ENCODE results near the gene OR5K4. TPM values are rescaled to one million over a fixed set of nuclear protein-coding genes. Genes with fewer than 3 reads are reported as not detected.

Gene OR5K4
- total and polyA plus RNA-seq, 9 of the 15 experiments (the other 6 are each of a cell fraction or from before 2014, with no cell fraction given), result not detected

- no peak overlapping the region for H3K9ac ChIP-seq (ENCODE audit: insufficient read depth in 1 of 2, low read depth in 2 of 2, low read length in 2 of 2)
- intact Hi-C loops (cut with micrococcal nuclease) (no loop called here), in situ Hi-C loops (cut with MboI) (no loop called here)
- no CpG with 5 or more reads among the region's 1 CpG for WGBS (ENCODE audit: insufficient coverage, low coverage, missing lambda C conversion rate)
- H3K9me3 ChIP-seq (replicated peaks; ENCODE audit: control insufficient read depth, insufficient read depth, low read depth, low read length), result no peaks in the 10 kb centered on the region
- H3K36me3 ChIP-seq (ENCODE audit: control insufficient read depth, insufficient read depth, low read length), result no peaks in the 10 kb centered on the region
- no peaks in the 10 kb centered on the region for H3K4me1 ChIP-seq (replicated peaks in 1 of 2; ENCODE audit: control insufficient read depth in 2 of 2, insufficient read depth in 2 of 2, low read length in 2 of 2)
- no peak overlapping the region for H2AFZ ChIP-seq (ENCODE audit: low read depth, low read length)
- H4K20me1 ChIP-seq (replicated peaks; ENCODE audit: control insufficient read depth, insufficient read depth, low read length), result no peaks in the 10 kb centered on the region
- H3K79me2 ChIP-seq (ENCODE audit: control insufficient read depth, insufficient read depth, low read length), result no peaks in the 10 kb centered on the region
- H3K9me1 ChIP-seq (ENCODE audit: control insufficient read depth, insufficient read depth, low read length), result no peaks in the 10 kb centered on the region
- no peak overlapping the region for H3K4me3 ChIP-seq
- DNase-seq (ENCODE audit: extremely low read depth in 1 of 4, low spot score in 3 of 4) (no peak), ATAC-seq (no peak), FAIRE-seq (no peak)
- no peak overlapping the region for H3K27ac ChIP-seq (ENCODE audit: extremely low read depth, low read depth, low read length)
- no peak overlapping the region for H3K4me2 ChIP-seq (ENCODE audit: insufficient read depth, low read length)
- ChIA-PET POLR2A (no interaction called here), CTCF (ENCODE audit: low intra/inter-chr PET ratio) (no interaction called here)
- TF ChIP-seq PCBP1 (IDR thresholded peaks at IDR 0.05; ENCODE audit: low read depth, low read length, poor library complexity, severe bottlenecking), result peak; percentile 33
- TF ChIP-seq OTX1 (CRISPR knock-in tag; IDR thresholded peaks at IDR 0.05), result no peak
- H3K27me3 ChIP-seq (ENCODE audit: control insufficient read depth in 2 of 2, insufficient read depth in 2 of 2, low read length in 2 of 2), result no peaks in the 10 kb centered on the region
- no TSS peak for BruUV-seq (replicated peaks)
Observed at GRCh38 chr3:98372445-98372844, 18.8 kb downstream of the OR5K4 start.

- Histone ChIP-seq H3K4me3 (no peak overlapping the region), H3K36me3 (ENCODE audit: control insufficient read depth, insufficient read depth, low read length) (no peaks in the 10 kb centered on the region), H4K20me1 (replicated peaks; ENCODE audit: control insufficient read depth, insufficient read depth, low read length) (no peaks in the 10 kb centered on the region), H3K9me3 (replicated peaks; ENCODE audit: control insufficient read depth, insufficient read depth, low read depth, low read length) (no peaks in the 10 kb centered on the region), H3K79me2 (ENCODE audit: control insufficient read depth, insufficient read depth, low read length) (no peaks in the 10 kb centered on the region), H3K4me2 (ENCODE audit: insufficient read depth, low read length) (no peak overlapping the region), H3K4me1 (replicated peaks in 1 of 2; ENCODE audit: control insufficient read depth in 2 of 2, insufficient read depth in 2 of 2, low read length in 2 of 2) (no peaks in the 10 kb centered on the region), H3K27ac (ENCODE audit: extremely low read depth, low read depth, low read length) (no peak overlapping the region), H2AFZ (ENCODE audit: low read depth, low read length) (no peak overlapping the region), H3K9ac (ENCODE audit: insufficient read depth in 1 of 2, low read depth in 2 of 2, low read length in 2 of 2) (no peak overlapping the region), H3K27me3 (ENCODE audit: control insufficient read depth in 2 of 2, insufficient read depth in 2 of 2, low read length in 2 of 2) (no peaks in the 10 kb centered on the region), H3K9me1 (ENCODE audit: control insufficient read depth, insufficient read depth, low read length) (no peaks in the 10 kb centered on the region)
- DNase-seq (ENCODE audit: extremely low read depth in 1 of 4, low spot score in 3 of 4) (no peak), ATAC-seq (no peak), FAIRE-seq (no peak)
- 0% methylated on average over 2 of the region's 2 CpGs for WGBS (ENCODE audit: insufficient coverage, low coverage, missing lambda C conversion rate)
- no TSS peak for BruUV-seq (replicated peaks)
- ChIA-PET POLR2A (no interaction called here), CTCF (ENCODE audit: low intra/inter-chr PET ratio) (no interaction called here)
- in situ Hi-C loops (cut with MboI) (no loop called here), intact Hi-C loops (cut with micrococcal nuclease) (no loop called here)
- TF ChIP-seq ZBTB33 (CRISPR knock-in tag; IDR thresholded peaks at IDR 0.05) (no peak), FUS (optimal IDR thresholded peaks at IDR 0.05; ENCODE audit: low read depth, low read length) (no peak), CGGBP1 (CRISPR knock-in tag; IDR thresholded peaks at IDR 0.05) (no peak), KDM5B (IDR thresholded peaks at IDR 0.05; ENCODE audit: insufficient replicate concordance, low read depth, low read length) (no peak), PTTG1 (tag; IDR thresholded peaks at IDR 0.05; ENCODE audit: low read depth) (no peak), ZNF778 (CRISPR knock-in tag; IDR thresholded peaks at IDR 0.05) (no peak), XRCC3 (IDR thresholded peaks at IDR 0.05) (no peak), ZNF668 (CRISPR knock-in tag; IDR thresholded peaks at IDR 0.05) (no peak), POLR2AphosphoS5 (IDR thresholded peaks at IDR 0.05; ENCODE audit: control insufficient read depth, insufficient read depth, low read depth, low read length) (no peak), SRF (CRISPR knock-in tag; IDR thresholded peaks at IDR 0.05) (no peak), JUNB (CRISPR knock-in tag; conservative IDR thresholded peaks at IDR 0.05) (no peak)
Observed at GRCh38 chr3:98376631-98377030, 23.0 kb downstream of the OR5K4 start.

Measured in K562 (cell line).